Measurements from ENCODE around the gene XAGE1A.
"Not testable (repeated sequence)": the region's sequence is repeated elsewhere in the genome, so short reads cannot be mapped to it uniquely, and the experiment has no call there.

XAGE1A gene

GRCh38 chrX:52495545-52496418 lies at the start of gene XAGE1A:
Gene XAGE1A, plus strand, starts transcription at chrX:52495808. Its CDS starts 1,554 bp downstream, at chrX:52497362.
- DNase-seq, result not testable (repeated sequence)

- not testable (repeated sequence) for DNase-seq
Observed at GRCh38 chrX:52452031-52452430, 43.6 kb upstream of the XAGE1A start.

DNA sequence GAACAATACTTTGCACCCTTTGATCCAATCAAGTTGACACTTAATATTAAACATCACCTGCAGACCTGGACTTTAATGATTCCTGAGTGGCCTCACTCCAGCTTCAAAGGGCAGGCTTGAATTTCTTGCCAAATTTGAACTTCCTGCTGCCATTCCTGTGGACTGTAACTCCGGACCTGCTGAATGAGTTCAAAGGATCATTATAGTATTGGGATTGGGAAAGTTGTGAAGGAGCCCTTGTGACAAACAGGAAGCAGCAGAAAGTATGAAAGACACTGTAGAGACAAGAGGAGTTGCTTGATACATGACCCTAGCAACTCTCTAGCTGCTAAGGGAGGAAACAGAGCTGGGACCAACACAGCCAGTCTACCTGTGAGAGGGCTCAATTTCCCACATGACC lies 24.3 kb upstream of the XAGE1A start:
- DNase-seq, result not testable (repeated sequence)

GRCh38 chrX:52496419-52496772 lies 788 bp downstream of the XAGE1A start:
- DNase-seq, result not testable (repeated sequence)

GRCh38 chrX:52501362-52501761 lies 5.8 kb downstream of the XAGE1A start:
- DNase-seq, result not testable (repeated sequence)

GRCh38 chrX:52504551-52504950 lies 8.9 kb downstream of the XAGE1A start:
- DNase-seq, result no peak

- DNase-seq, result no peak
Observed at GRCh38 chrX:52507331-52507730, 11.7 kb downstream of the XAGE1A start.

DNA sequence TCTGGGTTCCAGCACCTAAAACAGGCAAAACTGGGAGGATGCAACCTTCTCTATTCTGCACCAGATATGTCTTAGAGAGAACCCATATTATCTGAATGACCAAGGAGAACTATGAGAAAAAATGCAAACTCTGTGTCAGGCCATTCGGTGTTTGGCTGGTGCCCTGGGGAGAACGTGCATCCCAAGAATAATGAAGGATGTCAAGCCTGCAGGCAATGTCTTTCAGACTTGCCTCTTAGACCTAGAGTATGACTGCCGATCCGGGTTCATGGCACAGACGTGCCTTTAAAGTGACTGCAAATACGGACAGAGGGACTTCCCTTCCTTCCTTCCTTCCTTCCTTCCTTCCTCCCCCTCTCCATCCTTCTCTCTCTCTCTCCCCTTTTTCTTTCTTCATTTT lies 14.3 kb downstream of the XAGE1A start:
- DNase-seq, result no peak

- not testable (repeated sequence) for DNase-seq
Observed at GRCh38 chrX:52511126-52511525, 15.5 kb downstream of the XAGE1A start.

- DNase-seq, result not testable (repeated sequence)
Observed at GRCh38 chrX:52516110-52516986, 20.7 kb downstream of the XAGE1A start.

GRCh38 chrX:52516987-52517325 lies 21.3 kb downstream of the XAGE1A start, which contains the start of gene XAGE1B:
Gene XAGE1B, minus strand, starts transcription at chrX:52517063. Its CDS starts 1,536 bp downstream, at chrX:52515527.
- not testable (repeated sequence) for DNase-seq

DNA sequence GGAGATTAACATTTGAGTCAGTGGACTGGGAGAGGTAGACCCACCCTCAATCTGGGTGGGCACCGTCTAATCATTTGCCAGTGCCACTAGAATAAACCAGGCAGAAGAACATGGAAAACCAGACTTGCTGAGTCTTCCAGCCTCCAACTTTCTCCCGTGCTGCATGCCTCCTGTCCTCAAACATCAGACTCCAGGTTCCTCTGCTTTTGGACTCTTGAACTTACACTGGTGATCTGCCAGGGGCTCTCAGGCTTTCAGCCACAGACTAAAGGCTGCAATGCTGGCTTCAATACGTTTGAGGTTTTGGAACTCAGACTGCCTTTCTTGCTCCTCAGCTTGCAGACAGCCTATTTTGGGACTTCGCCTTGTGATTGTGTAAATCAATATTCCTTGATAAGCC lies 45.4 kb downstream of the XAGE1A start:
- not testable (repeated sequence) for DNase-seq

DNA sequence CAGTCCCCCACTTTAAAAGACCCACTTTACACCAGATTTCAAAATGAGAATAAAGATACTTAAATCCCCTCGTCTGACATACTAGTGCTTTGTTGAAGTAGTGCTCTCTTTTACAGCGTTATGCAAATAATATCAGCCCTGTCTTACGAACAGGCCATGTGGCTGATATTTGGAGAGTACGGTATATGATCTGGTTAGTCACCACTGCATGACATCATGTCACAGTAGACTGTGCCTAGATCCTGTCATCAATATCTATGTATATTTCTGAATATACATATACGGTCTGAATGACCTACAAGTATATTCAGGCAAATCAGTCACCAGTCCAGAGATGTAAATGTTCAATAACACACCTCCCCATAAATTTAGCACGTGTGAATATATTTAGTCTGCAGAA lies 46.7 kb downstream of the XAGE1A start:
- DNase-seq, result no peak

- no peak for DNase-seq
Observed at GRCh38 chrX:52544147-52544840, 48.7 kb downstream of the XAGE1A start.

- not testable (repeated sequence) for DNase-seq
Observed at GRCh38 chrX:52548769-52549168, 53.2 kb downstream of the XAGE1A start.

Measured in DMS79 treated with DMSO at 0.1 percent for 48 hours (cell line).